Posterior vena cava (tissue), 2 donors: ENCODE measurements around the gene LIF. TPM values are rescaled to one million over a fixed set of nuclear protein-coding genes. Genes with fewer than 3 reads are reported as not detected.

Experiments used
- DNase-seq: peaks from one replicate; pipeline ENCODE4 v3.0.0-alpha.2; 2020; ENCODE audit warnings: low spot score
- intact Hi-C, 2 donors: fragments of 100-400 bp; cut with DNase I; formaldehyde crosslinking; loops; one replicate each; pipeline versions ENCODE4 v1.14.1 to v1.14.2; 2022 to 2023
- total RNA-seq, 2 donors: library from RNA; stranded (reverse); fragmentation: NEBNext Ultra II Directional; extraction: Animal tissue kit (Norgen Biotek cat#: 25700); gene quantifications; one replicate each; pipeline ENCODE4 v1.2.1, GENCODE V29; 2021
- donor health status: DM: yes; HTN: yes; CAD: no.
- donor health status: DM: yes; HTN: yes; CAD: no.

The LIF gene
- total RNA-seq, 2 donors from 2014 or later: 2.6 to 8.1 TPM

GRCh38 chr22:30249049-30250038 lies 2.8 kb upstream of the LIF start:
- intact Hi-C loops: loop anchor here in 1 of 2 donors (10.0 kb wide), 1 partner anchor 435 kb away; no protein-coding TSS in a partner anchor
- peak; percentile 92 for DNase-seq

GRCh38 chr22:30248484-30248883 lies 1.9 kb upstream of the LIF start:
- intact Hi-C loops: loop anchor here in 1 of 2 donors (10.0 kb wide), 1 partner anchor 434 kb away; no protein-coding TSS in a partner anchor
- no peak for DNase-seq

- no peak for DNase-seq
- intact Hi-C loops: loop anchor here in 1 of 2 donors (10.0 kb wide), 1 partner anchor 433 kb away; no protein-coding TSS in a partner anchor
These were observed 1.4 kb upstream of the LIF start for GRCh38 chr22:30247974-30248373.

GRCh38 chr22:30247561-30247960 lies 1.0 kb upstream of the LIF start:
- intact Hi-C loops: loop anchor here in 1 of 2 donors (10.0 kb wide), 1 partner anchor 433 kb away; no protein-coding TSS in a partner anchor

GRCh38 chr22:30246814-30247376 lies 336 bp upstream of the LIF start:
- DNase-seq: no peak
- intact Hi-C loops: loop anchor here in 1 of 2 donors (10.0 kb wide), 1 partner anchor 432 kb away; no protein-coding TSS in a partner anchor

More at GRCh38 chr22:30247561-30247960, 1.0 kb upstream of the LIF start:
- no peak for DNase-seq

- no peak for DNase-seq
- intact Hi-C loops: loop anchor here in 1 of 2 donors (10.0 kb wide), 1 partner anchor 431 kb away; no protein-coding TSS in a partner anchor
These were observed 1.2 kb downstream of the LIF start for GRCh38 chr22:30245181-30245984.

- intact Hi-C loops: loop anchor here in 1 of 2 donors (10.0 kb wide), 1 partner anchor 430 kb away; no protein-coding TSS in a partner anchor
- no peak for DNase-seq
These were observed 1.9 kb downstream of the LIF start for GRCh38 chr22:30244641-30245040.

- no peak for DNase-seq
- intact Hi-C loops: loop anchor here in 1 of 2 donors (10.0 kb wide), 1 partner anchor 429 kb away; no protein-coding TSS in a partner anchor
These were observed 2.5 kb downstream of the LIF start for GRCh38 chr22:30244066-30244465.

GRCh38 chr22:30243661-30244060 lies 2.9 kb downstream of the LIF start:
- intact Hi-C loops: loop anchor here in 1 of 2 donors (10.0 kb wide), 1 partner anchor 429 kb away; no protein-coding TSS in a partner anchor
- no peak for DNase-seq

GRCh38 chr22:30241576-30242371 lies 4.8 kb downstream of the LIF start:
- no peak for DNase-seq
- intact Hi-C loops: loop anchor here in 1 of 2 donors (10.0 kb wide), 1 partner anchor 427 kb away; no protein-coding TSS in a partner anchor

- no peak for DNase-seq
- intact Hi-C loops: loop anchor here in 1 of 2 donors (10.0 kb wide), 1 partner anchor 426 kb away; no protein-coding TSS in a partner anchor
These were observed 5.8 kb downstream of the LIF start for GRCh38 chr22:30240541-30241417.

- intact Hi-C loops: loop anchor here in 1 of 2 donors (10.0 kb wide), 1 partner anchor 425 kb away; no protein-coding TSS in a partner anchor
- no peak for DNase-seq
These were observed 6.8 kb downstream of the LIF start for GRCh38 chr22:30239488-30240405.

- intact Hi-C loops: no loop called here
- no peak for DNase-seq
These were observed 7.7 kb downstream of the LIF start for GRCh38 chr22:30238661-30239487.

- intact Hi-C loops: no loop called here
- DNase-seq: no peak
These were observed 8.4 kb downstream of the LIF start for GRCh38 chr22:30238136-30238535.

GRCh38 chr22:30236875-30237274 lies 9.7 kb downstream of the LIF start:
- no peak for DNase-seq
- intact Hi-C loops: no loop called here
